Activated T-helper 2 cell treated with anti-CD3 and anti-CD28 coated beads, Interferon-gamma antibody, Interleukin-2, Interleukin-4, amounts not matched to agents 10 μg/mL and 5 μg/mL and 100 μg/mL, durations not matched to agents 14 hours and 24 hours and 36 hours (primary cell): Measurements from ENCODE around the gene OXER1. TPM values are rescaled to one million over a fixed set of nuclear protein-coding genes. Genes with fewer than 3 reads are reported as not detected.
A peak's percentile ranks its signal among the peaks of the same experiment; 100 is the strongest.

Experiments
- DNase-seq: peaks from one replicate; pipeline ENCODE4 v3.0.0; 2021; ENCODE audit warnings: low spot score
- H3K27ac Mint-ChIP-seq: one replicate; pipeline ENCODE4 v1.8.0; 2021; ENCODE audit warnings: mixed read lengths
- H3K27me3 Mint-ChIP-seq: one replicate; pipeline ENCODE4 v1.8.0; 2021; ENCODE audit warnings: low read depth, mixed read lengths
- H3K36me3 Mint-ChIP-seq: one replicate; pipeline ENCODE4 v1.8.0; 2021; ENCODE audit warnings: low read depth, mixed read lengths
- H3K4me1 Mint-ChIP-seq: one replicate; pipeline ENCODE4 v1.8.0; 2021; ENCODE audit warnings: low read depth, mixed read lengths
- H3K4me3 Mint-ChIP-seq: one replicate; pipeline ENCODE4 v1.8.0; 2021; ENCODE audit warnings: low read depth, mild to moderate bottlenecking, moderate library complexity, mixed read lengths
- H3K9me3 Mint-ChIP-seq: one replicate; pipeline ENCODE4 v1.8.0; 2021; ENCODE audit warnings: mixed read lengths
- intact Hi-C: fragments of 100-400 bp; cut with micrococcal nuclease; formaldehyde crosslinking; loops from one replicate; pipeline ENCODE4 v1.15.1; 2023
- total RNA-seq: library from RNA; stranded (reverse); gene quantifications from 2 replicates; pipeline ENCODE4 v1.2.3, GENCODE V29; 2022

OXER1 gene
- total RNA-seq, 1 donor from 2014 or later, result 1.3 TPM

DNA sequence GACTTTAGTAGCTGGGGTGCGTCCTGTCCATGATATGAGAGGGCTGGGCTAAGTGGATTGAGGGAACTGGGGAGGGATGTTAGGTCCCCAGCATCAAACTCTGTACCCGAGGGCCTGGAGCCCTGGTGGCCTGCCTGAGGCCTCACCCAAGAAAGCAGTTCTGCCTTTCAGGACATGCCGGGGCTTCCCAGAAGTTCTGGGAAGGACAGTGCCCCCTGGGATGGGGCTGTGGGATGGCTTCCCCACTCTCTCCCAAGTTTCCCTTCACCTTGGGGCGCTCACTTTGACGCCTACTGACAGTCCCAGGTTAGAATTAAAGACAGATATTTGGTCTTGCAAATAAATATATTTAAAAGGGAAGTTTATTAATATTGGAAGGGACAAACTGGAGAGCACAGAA, 1.8 kb downstream of the OXER1 start:
- Mint-ChIP-seq H3K27me3 (no peaks in the 10 kb centered on the region), H3K4me3 (no peak overlapping the region), H3K9me3 (no peaks in the 10 kb centered on the region), H3K4me1 (peaks cover 1% of the 10 kb centered on the region), H3K27ac (no peak overlapping the region), H3K36me3 (no peaks in the 10 kb centered on the region)
- intact Hi-C loops, result no loop called here
- no peak for DNase-seq

DNA sequence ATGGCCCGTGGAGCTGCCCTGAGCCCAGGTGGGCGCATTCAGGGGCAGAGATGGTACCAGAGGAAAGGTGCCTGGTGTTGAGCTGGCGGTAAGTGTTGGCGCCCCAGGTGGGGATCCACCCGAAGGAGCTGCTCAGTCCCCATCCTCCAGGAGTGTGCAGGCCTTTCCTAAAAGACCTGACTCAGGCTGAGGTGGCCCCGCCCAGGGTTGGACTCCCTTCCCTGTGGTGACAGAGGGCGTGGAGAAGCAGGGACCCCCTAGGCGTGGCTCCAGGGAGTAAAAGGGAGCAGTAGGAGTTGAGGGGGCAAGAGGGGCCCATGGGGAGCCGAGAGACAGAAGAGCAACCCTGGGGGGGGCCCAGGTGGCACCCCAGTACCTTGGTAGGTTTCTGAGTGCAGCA, 2.4 kb downstream of the OXER1 start:
- Mint-ChIP-seq H3K27ac (no peak overlapping the region), H3K4me1 (peaks cover 4% of the 10 kb centered on the region)
- intact Hi-C loops, result no loop called here

DNA sequence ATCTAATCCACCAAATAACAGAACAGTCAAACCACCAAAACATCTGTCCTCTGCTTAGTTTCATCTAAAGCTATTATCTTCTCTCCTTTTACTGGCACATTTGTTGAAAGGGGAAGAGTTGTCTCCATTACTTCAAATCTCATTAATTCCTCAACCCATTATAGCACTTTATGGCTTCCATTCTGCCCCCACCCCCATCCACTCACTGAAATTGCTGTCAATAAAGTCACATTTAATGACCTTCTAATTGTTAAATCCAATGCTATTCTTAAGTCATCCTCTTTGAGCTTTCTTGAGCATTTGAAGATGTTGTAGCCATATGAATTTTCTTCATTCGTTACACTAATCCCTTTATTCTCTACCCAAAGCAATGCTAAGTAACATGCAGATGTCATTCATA, 5.2 kb downstream of the OXER1 start:
- intact Hi-C loops, result no loop called here
- DNase-seq, result no peak
- H3K9me3 Mint-ChIP-seq, result no peaks in the 10 kb centered on the region
- H3K4me3 Mint-ChIP-seq, result no peak overlapping the region
- H3K4me1 Mint-ChIP-seq, result peaks cover 10% of the 10 kb centered on the region
- H3K27me3 Mint-ChIP-seq, result no peaks in the 10 kb centered on the region
- H3K27ac Mint-ChIP-seq, result no peak overlapping the region
- H3K36me3 Mint-ChIP-seq, result no peaks in the 10 kb centered on the region

More for the DNA sequence above, 2.4 kb downstream of the OXER1 start:
- Mint-ChIP-seq H3K27me3 (no peaks in the 10 kb centered on the region), H3K36me3 (no peaks in the 10 kb centered on the region), H3K9me3 (no peaks in the 10 kb centered on the region), H3K4me3 (no peak overlapping the region)
- no peak for DNase-seq

DNA sequence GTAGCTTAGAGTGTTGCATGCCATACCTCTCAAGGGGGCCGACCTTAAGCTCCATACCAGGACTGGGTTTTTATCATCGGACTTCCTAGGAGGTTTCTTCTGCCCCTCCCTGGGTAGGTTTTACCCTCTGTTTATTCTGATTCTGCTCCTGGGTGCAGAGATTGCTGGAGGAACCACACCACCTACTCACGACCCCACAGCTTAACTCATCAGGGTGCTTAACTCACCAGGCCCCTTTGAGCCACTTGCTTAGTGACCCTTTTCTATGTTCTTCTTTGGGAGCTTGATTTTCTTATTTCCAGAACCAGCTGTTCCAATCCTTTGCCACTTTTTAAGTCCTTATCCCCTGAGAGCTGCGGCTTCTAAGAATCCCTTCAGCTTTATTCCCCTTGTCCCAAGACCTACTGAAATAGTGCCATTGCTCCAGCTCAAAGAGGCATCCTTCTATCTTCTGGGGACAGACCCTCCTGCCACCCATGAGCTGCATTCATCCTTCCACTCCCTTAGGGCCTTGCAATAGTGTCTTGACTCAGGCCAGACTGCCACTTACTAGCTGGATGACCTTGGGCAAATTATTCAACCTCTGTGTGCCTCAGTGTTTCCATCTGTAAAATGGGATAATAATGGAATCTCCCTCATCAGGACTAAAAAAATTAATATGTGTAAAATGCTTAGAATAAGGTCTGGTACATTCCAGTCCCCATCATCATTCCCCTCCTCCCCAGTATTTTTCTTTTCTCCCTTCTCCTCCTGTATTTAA, 5.8 kb downstream of the OXER1 start:
- no peak overlapping the region for H3K27ac Mint-ChIP-seq
- intact Hi-C loops, result no loop called here
- no peaks in the 10 kb centered on the region for H3K27me3 Mint-ChIP-seq
- DNase-seq, result no peak
- H3K4me3 Mint-ChIP-seq, result no peak overlapping the region
- no peaks in the 10 kb centered on the region for H3K9me3 Mint-ChIP-seq
- H3K36me3 Mint-ChIP-seq, result no peaks in the 10 kb centered on the region
- peaks cover 10% of the 10 kb centered on the region for H3K4me1 Mint-ChIP-seq

DNA sequence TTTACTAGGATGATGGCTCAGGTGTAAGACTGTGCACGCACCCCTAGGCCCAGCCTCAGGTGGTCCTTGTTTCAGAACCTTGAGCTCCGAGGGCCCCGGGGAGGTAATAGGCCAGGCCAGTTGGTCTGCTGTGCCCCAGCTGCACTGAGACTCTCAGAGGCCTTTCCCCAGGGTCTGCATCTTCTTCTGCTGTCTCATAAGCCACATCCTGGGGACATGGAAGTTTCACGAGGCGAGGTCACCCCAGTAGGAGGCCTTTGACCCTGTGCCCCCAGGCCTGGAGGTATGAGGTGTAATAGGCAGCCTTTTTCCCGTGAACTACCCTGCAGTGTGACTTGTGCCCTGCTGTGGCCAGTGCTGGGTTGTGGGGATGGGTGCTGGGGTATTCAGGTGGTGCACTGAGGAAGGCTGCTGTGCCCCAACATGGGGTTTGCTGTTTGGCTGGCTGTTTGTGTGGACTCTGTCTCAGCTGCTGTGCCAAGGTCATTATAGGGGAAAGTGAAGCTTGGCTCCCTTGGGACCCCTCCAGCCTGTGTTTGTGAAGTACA, 6.9 kb downstream of the OXER1 start:
- Mint-ChIP-seq H3K36me3 (no peaks in the 10 kb centered on the region), H3K27ac (no peak overlapping the region), H3K9me3 (no peaks in the 10 kb centered on the region), H3K4me3 (no peak overlapping the region), H3K4me1 (peaks cover 10% of the 10 kb centered on the region), H3K27me3 (no peaks in the 10 kb centered on the region)
- no peak for DNase-seq
- intact Hi-C loops, result no loop called here

DNA sequence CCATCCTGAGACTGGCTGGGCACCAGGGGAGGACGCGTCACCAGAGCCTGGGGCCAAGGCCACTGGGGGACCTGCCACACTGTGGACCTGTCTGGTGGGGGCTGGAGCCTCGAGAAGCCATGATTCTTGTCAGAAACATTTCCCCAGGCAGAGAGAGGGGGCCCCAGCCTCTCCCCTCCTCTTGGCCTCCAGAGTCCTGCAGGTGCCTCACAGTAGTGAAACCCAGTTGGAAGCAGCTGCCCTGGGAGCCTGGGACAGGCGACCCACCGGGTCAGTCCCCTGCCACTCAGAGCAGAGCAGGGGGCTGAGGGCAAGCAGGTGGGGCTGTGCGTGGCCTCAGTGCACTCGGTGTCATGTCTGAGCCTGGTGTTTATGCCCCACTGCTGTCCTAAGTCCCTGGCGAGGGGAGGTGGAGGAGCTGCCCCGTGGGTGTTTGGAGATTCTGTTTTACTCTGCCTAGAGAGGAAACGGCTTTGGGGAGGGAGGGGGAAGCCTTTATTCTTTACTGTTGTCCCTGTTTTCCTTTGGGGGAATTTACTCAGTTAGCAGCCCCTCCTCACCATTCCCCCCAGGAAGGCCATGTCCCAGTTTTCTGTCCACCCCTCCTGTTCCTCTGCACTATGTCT, 7.7 kb downstream of the OXER1 start:
- Mint-ChIP-seq H3K4me3 (no peak overlapping the region), H3K27ac (no peak overlapping the region), H3K9me3 (no peaks in the 10 kb centered on the region), H3K27me3 (no peaks in the 10 kb centered on the region), H3K4me1 (peaks cover 10% of the 10 kb centered on the region), H3K36me3 (no peaks in the 10 kb centered on the region)
- intact Hi-C loops, result no loop called here
- DNase-seq, result no peak

DNA sequence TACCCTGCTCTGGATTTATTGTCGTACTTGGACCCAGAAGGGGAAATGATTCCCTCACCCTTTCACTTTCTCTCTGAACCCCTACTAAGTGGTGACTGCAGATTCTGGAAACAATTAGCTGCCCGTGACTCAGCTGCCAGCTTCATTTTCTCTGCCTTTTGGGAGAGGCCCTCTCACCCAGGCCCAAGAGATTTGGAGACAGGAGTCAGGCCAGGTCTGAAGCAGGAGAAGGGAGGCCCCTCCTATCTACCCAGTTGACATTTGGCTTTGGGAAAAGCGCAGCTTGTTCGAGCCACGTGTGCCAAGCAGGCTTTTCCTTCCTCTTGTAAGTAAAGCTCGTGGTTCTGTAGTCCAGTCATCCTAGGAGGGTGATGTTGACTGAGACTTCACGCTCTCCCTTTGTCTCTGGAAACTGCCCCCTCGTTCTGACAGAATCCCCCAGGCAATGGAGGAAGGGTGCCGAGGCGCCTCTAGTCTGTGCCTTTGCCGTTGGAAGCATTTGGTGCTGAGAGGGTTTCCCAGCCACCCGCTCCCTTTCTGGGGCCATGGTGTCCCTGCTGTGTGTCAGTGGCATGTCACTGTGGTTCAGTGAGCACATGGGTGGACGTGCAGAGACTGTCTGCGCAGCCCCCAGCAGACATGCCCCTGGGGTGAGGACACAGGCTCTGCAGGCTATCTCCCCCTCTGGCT, 8.6 kb downstream of the OXER1 start:
- Mint-ChIP-seq H3K27me3 (no peaks in the 10 kb centered on the region), H3K36me3 (no peaks in the 10 kb centered on the region), H3K9me3 (no peaks in the 10 kb centered on the region), H3K27ac (no peak overlapping the region), H3K4me1 (peaks cover 17% of the 10 kb centered on the region), H3K4me3 (no peak overlapping the region)
- intact Hi-C loops, result no loop called here
- no peak for DNase-seq

DNA sequence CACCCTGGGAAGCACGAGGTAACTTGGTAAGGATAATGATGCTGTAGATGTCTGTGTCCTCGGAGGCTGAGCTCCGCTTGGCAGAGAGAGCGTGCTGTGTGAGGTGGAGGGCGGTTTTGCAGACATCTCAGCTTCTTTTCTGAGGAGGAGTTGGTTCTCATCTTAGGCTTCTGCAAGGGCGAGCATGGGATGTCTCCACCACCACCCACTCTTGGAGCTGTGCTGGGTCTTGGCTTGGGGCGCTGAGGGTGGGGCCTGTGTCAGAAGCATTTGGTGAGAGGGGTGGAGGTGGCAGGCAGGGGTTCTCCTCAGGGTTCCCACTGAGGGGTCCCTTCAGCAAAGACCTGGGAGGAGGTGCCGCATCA, 9.2 kb downstream of the OXER1 start:
- H3K36me3 Mint-ChIP-seq, result no peaks in the 10 kb centered on the region
- H3K27ac Mint-ChIP-seq, result peak overlapping the region; percentile 29
- H3K4me3 Mint-ChIP-seq, result no peak overlapping the region
- no peaks in the 10 kb centered on the region for H3K27me3 Mint-ChIP-seq
- peaks cover 17% of the 10 kb centered on the region for H3K4me1 Mint-ChIP-seq
- intact Hi-C loops, result no loop called here
- H3K9me3 Mint-ChIP-seq, result no peaks in the 10 kb centered on the region
- no peak for DNase-seq

DNA sequence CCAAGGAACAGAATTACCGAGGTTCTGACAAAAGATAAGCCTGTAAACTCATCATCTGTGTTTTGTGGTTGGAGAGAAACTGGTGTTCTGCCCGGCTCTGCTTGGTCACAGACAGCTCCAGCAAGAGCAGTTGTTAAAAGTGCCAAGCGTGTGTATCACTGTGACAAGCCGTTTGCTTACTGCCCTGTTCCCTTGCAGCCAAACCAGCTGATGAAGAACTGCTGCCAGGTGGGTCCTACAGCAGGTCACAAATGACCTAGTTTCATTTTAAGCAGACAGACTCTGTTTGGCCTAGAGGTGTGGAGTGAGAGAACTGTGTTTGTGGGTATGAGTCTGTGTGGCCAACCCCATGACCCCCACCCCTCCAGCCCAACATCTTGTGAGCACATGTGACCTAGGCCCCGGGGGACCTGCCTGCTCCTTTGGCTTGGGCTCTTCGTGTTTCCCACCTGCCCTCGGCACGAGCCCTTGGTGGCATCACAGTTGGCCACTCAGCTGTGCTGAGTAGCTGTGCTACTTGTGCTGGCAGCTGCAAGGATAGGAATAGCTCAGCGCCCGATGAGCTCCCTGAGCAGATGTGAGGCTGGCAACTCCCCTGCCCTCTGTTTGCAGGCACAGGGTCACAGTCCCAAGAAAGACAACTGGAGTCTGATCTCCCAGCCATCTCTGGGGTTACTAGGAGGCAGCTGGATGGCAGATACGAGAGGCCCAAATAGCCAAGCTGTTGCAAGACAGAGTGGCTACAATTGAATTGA, 9.7 kb downstream of the OXER1 start:
- peaks cover 17% of the 10 kb centered on the region for H3K4me1 Mint-ChIP-seq
- peak overlapping the region; percentile 29 for H3K27ac Mint-ChIP-seq
- H3K4me3 Mint-ChIP-seq, result no peak overlapping the region
- DNase-seq, result no peak
- H3K36me3 Mint-ChIP-seq, result no peaks in the 10 kb centered on the region
- no peaks in the 10 kb centered on the region for H3K9me3 Mint-ChIP-seq
- intact Hi-C loops, result no loop called here
- H3K27me3 Mint-ChIP-seq, result no peaks in the 10 kb centered on the region

DNA sequence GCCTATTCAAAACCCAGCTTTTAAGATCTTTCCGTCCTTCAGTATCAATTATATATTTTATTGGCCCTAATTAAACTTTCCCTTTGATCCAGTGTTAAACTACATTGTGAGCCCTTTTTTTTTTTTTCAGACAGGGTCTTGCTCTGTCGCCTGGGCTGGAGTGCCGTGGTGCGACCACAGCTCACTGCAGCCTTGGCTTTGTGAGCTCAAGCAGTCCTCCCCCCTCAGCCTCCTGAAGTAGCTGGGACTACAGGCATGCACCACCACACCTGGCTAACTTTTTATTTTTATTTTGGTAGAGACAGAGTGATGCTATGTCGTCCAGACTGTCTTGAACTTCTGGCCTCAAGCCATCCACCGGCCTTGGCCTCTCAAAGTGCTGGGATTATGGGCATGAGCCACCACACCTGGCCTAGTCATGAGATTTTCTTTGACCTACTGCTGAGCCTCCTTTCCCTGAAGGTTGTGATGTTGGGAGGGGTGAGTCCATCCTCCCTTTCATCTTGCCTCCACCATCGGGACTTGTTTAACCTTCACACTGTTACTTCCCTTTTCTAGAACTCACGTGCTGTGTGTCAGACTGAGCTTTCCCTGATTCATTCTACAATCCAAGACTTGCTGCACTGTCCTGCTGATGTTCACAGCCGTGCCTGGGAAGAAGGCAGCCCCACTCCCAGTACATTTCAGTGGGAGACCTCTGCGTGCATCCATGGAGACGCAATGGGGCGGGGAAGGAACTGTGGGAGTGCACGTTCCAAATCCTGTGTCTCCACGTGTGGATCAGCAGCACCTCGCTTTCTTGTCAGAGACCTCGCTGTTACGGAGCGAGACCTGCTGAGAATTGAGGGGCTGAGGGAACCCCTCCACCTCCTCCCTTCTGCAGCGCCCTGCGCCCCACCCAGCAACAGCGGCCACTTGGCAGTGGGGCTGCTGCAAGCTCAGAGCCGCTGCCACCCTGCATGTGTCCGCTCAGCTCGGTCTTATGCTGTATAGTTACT, 10.8 kb downstream of the OXER1 start:
- Mint-ChIP-seq H3K9me3 (no peaks in the 10 kb centered on the region), H3K4me1 (peaks cover 17% of the 10 kb centered on the region), H3K36me3 (no peaks in the 10 kb centered on the region), H3K27me3 (no peaks in the 10 kb centered on the region), H3K27ac (no peak overlapping the region), H3K4me3 (no peak overlapping the region)
- no peak for DNase-seq
- intact Hi-C loops, result no loop called here

DNA sequence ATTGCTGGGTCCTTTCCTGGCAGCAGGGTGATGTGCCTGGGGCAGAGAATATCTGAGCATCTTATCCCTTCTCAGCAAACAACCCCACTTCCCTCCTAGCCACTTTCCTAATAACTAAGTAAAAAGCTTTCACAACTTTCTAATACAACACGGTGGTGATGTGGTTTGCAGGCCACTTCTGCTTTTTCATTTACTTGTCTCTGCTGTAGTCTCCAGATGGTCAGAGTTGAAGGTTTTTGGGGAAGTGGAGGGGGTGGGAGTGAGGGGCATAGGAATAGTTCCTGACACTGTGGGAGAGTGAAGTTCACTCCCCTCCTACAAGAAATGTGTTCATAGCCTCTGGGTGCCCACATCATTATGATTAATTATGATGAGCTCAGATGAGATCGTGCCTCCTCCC, 11.6 kb downstream of the OXER1 start:
- Mint-ChIP-seq H3K27me3 (no peaks in the 10 kb centered on the region), H3K36me3 (no peaks in the 10 kb centered on the region), H3K4me3 (no peak overlapping the region)

DNA sequence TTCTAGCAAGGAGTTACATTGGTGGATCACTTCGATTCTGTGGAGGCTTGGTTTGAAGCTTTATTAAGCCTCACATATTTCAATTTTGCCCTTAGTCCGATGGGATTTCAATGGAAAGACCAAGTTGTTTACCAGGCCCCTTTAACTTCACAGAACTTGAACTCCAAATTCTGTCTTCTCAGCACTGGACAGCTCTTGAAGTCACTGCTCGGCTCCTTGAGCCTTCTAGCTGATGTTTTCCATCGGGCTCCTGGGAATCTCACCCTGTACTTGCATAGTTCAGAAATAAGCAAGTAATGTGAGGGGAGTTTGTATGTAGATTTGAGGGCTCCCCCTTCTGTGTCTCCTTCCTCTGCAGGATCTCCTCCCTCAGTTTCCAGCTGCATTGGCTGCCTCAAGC, 15.1 kb downstream of the OXER1 start:
- DNase-seq, result no peak
- Mint-ChIP-seq H3K27ac (no peak overlapping the region), H3K9me3 (no peaks in the 10 kb centered on the region), H3K4me3 (no peak overlapping the region), H3K36me3 (no peaks in the 10 kb centered on the region), H3K27me3 (no peaks in the 10 kb centered on the region), H3K4me1 (peaks cover 8% of the 10 kb centered on the region)
- intact Hi-C loops, result no loop called here

More for the DNA sequence above, 11.6 kb downstream of the OXER1 start:
- H3K9me3 Mint-ChIP-seq, result no peaks in the 10 kb centered on the region
- H3K4me1 Mint-ChIP-seq, result peaks cover 17% of the 10 kb centered on the region
- DNase-seq, result no peak
- intact Hi-C loops, result no loop called here
- no peak overlapping the region for H3K27ac Mint-ChIP-seq
